Islet precursor cell (in vitro differentiated cells): Measurements from ENCODE around the gene SNX2.

ENCODE experiments used
- DNase-seq: peaks from one replicate; pipeline ENCODE4 v3.0.0-alpha.2; 2018

Gene SNX2

DNA sequence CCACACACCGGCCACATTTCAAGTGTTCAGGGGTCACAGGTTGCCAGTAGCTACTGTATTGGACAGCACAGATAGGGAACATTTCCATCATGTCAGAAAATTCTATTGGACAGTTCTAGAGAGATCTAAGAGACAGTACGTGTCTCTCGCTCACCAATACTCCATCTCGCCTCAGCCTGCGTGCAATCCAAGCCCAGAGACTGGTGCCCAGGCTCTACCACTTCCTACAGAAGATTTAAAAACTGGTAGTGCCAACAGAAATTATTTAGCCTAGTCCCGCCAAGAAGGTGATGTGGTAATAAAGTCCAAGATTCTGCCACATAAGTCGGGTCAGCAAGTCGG lies 390 bp upstream of the SNX2 start:
- no peak for DNase-seq

DNA sequence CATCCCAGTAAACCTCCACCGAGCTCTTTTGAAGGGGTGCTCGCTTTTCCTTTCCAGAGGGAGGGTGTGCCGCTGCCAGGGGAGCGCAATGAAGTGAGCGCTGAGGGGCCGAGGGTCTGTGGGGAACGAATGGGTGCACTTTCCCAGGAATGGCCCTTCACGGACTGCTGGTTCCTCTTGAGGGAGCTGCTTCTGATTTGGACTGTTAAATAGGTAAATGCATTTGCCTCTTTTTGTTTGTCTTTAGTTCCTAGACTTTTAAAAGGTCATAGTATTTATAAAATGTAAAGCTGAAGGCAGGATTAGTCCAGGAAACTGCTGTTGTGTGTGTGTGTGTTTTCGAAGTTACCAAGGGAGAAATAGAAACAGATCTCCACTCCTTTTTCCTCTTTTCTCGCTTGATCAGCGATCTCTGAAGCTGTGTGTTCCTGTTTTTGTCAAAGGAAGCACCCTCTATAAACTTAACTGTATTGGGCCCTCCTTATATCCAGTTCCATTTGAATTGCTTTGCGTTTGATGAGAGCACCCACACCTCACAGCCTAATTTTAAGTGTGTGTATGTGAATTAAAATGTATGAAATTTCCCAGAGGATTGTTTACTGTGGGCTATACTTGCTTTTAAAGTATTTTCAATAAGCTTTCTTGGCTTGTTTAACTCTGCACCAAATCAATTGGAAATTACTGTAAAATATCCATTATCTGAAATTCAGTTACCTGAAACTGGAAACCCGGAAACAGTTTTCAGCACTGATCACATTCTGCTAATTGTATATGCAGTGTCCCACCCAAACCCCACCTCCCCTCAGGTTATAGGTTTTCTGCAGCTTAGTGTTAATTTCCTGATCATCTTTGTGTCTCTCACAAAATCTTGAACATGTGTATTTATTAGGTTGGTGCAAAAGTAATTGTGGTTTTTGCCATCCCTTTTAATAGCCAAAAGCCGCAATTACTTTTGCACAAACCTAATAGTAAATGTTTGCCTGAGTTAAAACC lies 966 bp downstream of the SNX2 start:
- DNase-seq = no peak

DNA sequence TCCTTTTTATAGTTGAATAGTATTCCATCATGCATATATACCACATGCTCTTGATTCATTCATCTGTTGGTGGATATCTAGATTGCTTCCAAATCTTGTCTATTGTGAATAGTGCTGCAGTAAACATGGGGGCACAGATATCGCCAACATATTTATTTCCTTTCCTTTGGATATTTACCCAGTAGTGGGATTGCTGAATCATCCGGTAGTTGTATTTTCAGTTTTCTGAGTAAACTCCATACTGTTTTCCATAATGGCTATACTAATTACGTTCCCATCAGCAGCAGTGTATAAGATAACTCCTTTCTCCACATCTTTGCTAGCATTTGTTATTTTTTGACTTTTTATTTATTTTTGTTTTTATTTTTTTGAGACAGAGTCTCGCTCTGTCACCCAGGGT lies 3.3 kb downstream of the SNX2 start:
- DNase-seq = no peak

- no peak for DNase-seq
Measured at GRCh38 chr5:122779451-122779850, 4.6 kb downstream of the SNX2 start.

- DNase-seq = no peak
Measured at GRCh38 chr5:122780296-122780695, 5.4 kb downstream of the SNX2 start.

DNA sequence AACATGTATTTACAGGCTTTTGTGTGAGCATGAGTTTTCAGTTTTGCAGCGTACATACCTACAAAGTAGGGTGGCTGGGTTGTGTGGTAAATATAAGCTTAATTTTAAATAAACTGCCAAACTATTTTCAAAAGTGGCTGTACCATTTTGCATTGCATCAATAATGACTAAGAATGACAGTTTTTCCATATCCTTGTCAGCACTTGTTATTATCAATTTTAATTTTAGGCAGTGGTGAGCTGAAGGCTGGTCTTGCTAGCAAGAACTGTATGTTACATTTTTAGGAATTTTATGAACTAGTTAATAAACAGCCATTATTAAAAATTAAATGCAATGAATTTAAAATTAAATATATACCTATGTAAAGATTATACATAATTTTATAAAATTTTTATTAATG lies 6.6 kb downstream of the SNX2 start:
- DNase-seq = no peak

GRCh38 chr5:122785294-122785693 lies 10.4 kb downstream of the SNX2 start:
- no peak for DNase-seq

DNA sequence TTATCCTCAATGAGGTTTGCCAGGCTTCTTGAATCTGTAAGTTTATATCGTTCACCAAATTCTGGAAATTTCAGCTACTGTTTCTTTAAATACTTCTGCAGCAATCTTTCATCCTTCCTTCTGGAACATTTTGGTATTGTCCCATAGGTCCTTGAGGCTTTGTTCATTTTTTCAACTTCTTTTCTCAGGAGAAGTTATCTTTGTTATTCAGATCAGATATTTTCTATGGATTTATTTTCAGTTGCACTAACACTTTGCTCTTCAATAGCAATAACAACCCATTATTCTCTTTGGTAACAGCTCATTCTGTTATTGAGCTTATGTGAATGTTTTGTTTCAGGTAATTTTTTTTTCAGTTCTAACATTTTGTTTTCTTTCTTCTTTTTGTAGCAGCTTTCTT lies 13.5 kb downstream of the SNX2 start:
- no peak for DNase-seq

DNA sequence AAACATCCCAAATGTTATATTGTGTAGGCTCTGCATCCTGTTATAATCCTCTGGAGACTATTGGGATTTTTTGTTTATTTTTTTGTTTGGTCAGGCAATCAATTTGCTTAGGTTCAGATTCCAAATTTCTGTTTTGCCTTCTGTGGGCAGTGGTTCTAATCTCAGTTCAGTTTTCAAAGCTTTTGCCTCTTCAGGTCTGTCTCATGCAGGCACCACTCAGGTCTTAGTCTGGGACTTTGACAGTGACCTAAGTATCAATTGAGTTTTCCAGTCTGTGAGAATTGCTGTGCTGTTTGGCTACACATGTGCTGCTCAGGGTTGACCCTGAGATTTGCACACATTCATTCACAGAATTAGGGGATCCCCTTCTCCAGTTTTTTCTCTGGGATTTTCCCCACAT lies 14.1 kb downstream of the SNX2 start:
- no peak for DNase-seq

- DNase-seq = no peak
Measured at GRCh38 chr5:122789461-122790171, 14.7 kb downstream of the SNX2 start.

DNA sequence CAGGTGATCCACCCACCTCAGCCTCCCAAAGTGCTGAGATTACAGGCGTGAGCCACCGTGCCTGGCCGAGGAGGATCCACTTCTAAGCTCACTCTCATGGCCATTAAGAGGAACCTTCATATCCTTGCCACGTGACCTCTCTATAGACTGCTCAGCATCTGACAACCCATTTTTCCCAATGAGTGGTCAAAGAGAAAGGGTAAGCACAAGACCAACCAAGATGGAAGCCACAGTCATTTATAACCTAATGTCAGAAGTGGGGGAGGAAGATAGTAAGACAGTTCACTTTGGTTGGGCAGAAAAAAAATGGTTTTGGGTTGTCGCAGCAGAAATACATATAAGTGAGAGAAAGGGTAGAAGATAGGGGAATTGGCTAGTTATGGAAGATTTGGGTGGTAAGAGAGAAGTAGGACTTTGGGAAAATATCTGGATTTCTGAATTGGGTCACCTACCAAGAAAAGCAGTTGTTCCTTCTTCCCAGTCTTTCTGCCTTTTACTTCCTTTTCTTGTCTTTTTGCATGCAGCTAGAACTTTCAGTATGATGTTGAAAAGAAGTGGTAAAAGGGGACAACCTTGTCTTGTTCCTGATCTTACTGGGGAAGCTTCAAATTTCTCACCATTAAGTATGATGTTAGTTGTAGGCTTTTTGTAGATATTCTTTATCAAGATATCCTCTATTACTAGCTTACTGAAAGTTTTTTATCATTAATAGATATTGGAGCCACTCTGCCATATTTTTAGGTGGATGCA lies 15.6 kb downstream of the SNX2 start:
- no peak for DNase-seq

DNA sequence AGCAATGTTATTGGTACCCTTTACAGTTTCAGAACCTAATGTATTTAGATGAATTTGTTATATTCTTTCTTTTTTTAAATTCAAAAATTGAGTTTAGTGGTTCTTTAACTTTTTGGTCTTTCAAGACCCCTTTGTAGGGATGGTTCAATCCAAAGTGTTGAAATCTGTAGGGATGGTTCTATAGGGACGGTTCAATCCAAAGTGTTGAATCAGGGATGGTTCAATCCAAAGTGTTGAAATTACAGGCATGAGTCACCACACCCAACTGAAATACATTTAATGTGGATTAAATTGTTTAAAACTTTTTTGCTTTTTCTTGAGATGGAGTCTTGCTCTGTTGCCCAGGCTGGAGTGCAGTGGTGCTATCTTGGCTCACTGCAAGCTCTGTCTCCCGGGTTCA lies 30.6 kb downstream of the SNX2 start:
- no peak for DNase-seq

DNA sequence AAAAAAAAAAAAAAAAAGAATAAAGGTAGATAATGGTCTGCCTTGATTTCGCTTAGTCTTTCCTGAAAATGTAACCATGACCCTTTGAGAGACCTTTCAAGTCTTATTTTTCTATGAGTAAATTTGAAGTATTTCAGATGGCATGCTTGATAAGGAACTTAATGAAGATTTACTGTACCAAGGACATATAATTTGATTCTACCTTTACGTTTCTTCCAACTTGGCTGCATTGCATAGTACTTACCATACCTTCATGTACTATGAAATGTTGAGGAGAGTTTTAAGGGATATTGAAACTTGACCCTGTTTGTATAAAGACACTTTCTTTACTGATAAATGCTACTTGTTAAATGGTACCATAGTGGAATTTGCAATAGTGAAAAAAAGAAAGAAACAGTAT lies 35.5 kb downstream of the SNX2 start:
- no peak for DNase-seq

GRCh38 chr5:122815218-122815767 lies 40.4 kb downstream of the SNX2 start:
- DNase-seq = no peak

- DNase-seq = no peak
Measured at GRCh38 chr5:122816756-122817155, 41.9 kb downstream of the SNX2 start.

GRCh38 chr5:122831984-122832383 lies 57.1 kb downstream of the SNX2 start:
- DNase-seq = no peak

DNA sequence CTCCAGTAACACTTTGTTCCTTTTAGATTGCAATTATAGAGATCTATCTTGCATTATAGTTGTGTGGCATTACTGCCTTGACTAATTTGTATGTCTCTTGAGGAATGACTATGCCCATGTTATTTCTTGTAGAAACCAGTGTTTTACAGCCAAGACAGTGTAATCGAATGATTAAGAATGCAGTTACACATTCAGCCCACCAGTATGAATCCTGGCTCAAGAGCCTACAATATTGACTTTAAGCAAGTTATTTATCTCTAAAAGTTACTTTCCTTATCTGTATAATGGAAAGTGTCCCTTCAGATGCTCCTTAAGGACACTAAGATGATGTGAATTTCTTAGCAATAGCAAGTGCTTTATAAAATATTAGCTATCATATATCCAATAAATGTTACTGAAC lies 60.8 kb downstream of the SNX2 start:
- DNase-seq = no peak

DNA sequence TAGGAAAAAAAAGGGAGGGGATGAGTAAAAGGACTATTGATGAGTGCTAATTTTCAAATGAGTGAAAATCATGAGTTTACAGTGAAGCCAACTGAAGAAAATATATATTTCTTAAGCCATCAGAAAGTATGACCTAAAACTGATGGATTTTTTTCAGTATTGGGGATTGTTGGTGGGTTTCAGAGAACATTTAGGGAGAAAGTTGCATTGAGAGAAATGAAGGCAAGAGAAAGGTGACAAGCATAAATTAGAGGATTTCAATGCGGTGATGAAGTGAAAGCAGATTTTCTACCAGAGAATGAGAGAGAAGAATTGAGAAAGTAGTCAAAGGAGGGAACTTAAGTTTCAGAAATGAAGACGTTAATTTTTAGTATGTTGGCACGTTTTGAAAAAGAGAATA lies 62.1 kb downstream of the SNX2 start:
- DNase-seq = no peak

- no peak for DNase-seq
Measured at GRCh38 chr5:122839731-122840130, 64.9 kb downstream of the SNX2 start.

- DNase-seq = no peak
Measured at GRCh38 chr5:122842016-122842580, 67.2 kb downstream of the SNX2 start.

DNA sequence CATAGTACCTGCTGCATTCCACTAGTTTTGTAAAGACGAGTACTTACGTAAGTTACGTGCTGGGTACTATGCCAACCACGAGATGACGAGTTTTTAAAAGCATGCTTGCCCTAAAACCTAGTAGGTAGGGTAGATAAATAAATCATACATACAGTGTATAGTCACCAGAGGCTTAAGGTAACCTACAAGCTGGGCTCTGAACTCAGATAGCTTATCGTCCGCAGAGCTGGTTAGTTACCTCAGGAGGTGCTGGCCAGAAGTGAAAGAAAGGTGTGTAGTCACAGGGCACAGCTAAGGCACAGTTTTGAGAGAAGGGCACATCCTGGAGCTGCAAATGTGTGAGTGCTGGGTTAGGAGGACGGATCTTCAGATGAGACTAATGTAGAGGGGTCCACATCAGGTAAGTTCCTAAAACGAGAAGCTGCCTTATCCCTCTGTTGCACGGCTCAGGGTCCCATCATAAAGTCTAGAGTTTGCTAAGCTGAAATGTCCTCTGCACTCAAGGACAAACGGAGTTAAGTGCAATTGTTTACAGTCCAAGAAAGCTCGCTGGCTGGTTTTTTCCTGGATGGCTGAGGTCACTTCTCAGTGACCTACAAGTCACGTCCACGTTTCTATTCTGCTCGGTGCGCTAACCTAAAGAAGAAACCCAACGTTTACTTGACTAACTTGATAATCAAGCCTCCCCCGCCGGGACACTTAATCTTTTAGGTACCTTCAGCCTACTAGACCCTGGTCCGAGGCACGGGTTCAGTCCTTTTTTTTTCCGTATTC lies 69.4 kb downstream of the SNX2 start:
- DNase-seq = no peak

- DNase-seq = no peak
Measured at GRCh38 chr5:122844910-122845228, 70.0 kb downstream of the SNX2 start.
